ENCODE measurements around the gene MYO16.

- TF ChIP-seq POLR2A (IDR thresholded peaks at IDR 0.05), result no peak
- TF ChIP-seq CTCF (IDR thresholded peaks at IDR 0.05), result no peak
These were observed 378.5 kb downstream of the MYO16 start for GRCh38 chr13:109007946-109008345.
